H1 (cell line): Measurements from ENCODE around the gene GMIP. TPM values are rescaled to one million over a fixed set of nuclear protein-coding genes. Genes with fewer than 3 reads are reported as not detected.

Experiments
- CTCF ChIA-PET: fragments of 300-600 bp; sonication (Branson Sonifier 250); formaldehyde crosslinking; loops from one replicate; lab custom pipeline; 2021; ENCODE audit not compliant: partially characterized antibody; lab: Charles Lee
- POLR2A ChIA-PET: fragments of 300-600 bp; sonication (Branson Sonifier 250); formaldehyde crosslinking; loops from one replicate; lab custom pipeline; 2021; ENCODE audit warnings: inconsistent platforms; ENCODE audit not compliant: partially characterized antibody; lab: Charles Lee
- DNase-seq, 2 experiments: peaks; one replicate each; pipeline versions ENCODE4 v3.0.0 to v3.0.0-alpha.2; 2010 to 2022; ENCODE audit warnings: low spot score in 2 of 2, low read depth in 1 of 2, mixed read lengths in 1 of 2
- FAIRE-seq: peaks from 2 replicates; lab custom pipeline; 2011; peaks lifted over from hg19 to GRCh38; lab: Jason Lieb, UNC
- H2AFZ ChIP-seq: 2 replicates; pipeline ENCODE4 v1.8.1; 2012; ENCODE audit warnings: low read length, inconsistent platforms
- H2AK5ac ChIP-seq: 2 replicates; pipeline ENCODE4 v1.6.1; 2013; ENCODE audit warnings: low read depth, low read length
- H2BK120ac ChIP-seq: replicated peaks from 2 replicates; pipeline ENCODE3; 2013; ENCODE audit warnings: low read depth, low read length, inconsistent platforms
- H2BK12ac ChIP-seq: 2 replicates; pipeline ENCODE4 v1.6.1; 2013; ENCODE audit warnings: low read depth, low read length
- H2BK15ac ChIP-seq: 2 replicates; pipeline ENCODE4 v1.6.1; 2013; ENCODE audit warnings: low read length
- H2BK20ac ChIP-seq: 2 replicates; pipeline ENCODE4 v1.6.1; 2013; ENCODE audit warnings: low read length
- H2BK5ac ChIP-seq: 2 replicates; pipeline ENCODE4 v1.6.1; 2013; ENCODE audit warnings: low read depth, low read length
- H3K14ac ChIP-seq: 2 replicates; pipeline ENCODE4 v1.6.1; 2013; ENCODE audit warnings: inconsistent platforms; ENCODE audit not compliant: insufficient read length
- H3K18ac ChIP-seq: 2 replicates; pipeline ENCODE4 v1.6.1; 2013; ENCODE audit warnings: low read length; ENCODE audit errors: extremely low read depth
- H3K23ac ChIP-seq: 2 replicates; pipeline ENCODE4 v1.6.1; 2013; ENCODE audit warnings: inconsistent platforms; ENCODE audit not compliant: insufficient read length
- H3K23me2 ChIP-seq: 2 replicates; pipeline ENCODE4 v1.6.1; 2013; ENCODE audit warnings: low read depth, low read length
- H3K27ac ChIP-seq: 2 replicates; pipeline ENCODE4 v1.6.1; 2011; ENCODE audit warnings: low read depth, low read length, inconsistent platforms
- H3K27me3 ChIP-seq, 4 experiments: replicated peaks in 1 of 4; 1 replicate in 1 of 4; 2 replicates in 3 of 4; pipeline versions ENCODE4 v1.6.1 to v1.8.1; 2011 to 2013; ENCODE audit warnings: low read length in 3 of 4, mild to moderate bottlenecking in 3 of 4, inconsistent platforms in 2 of 4, mixed read lengths in 2 of 4, moderate library complexity in 1 of 4; ENCODE audit not compliant: control insufficient read depth in 3 of 4, insufficient read depth in 3 of 4; ENCODE audit errors: extremely low read depth in 1 of 4
- H3K36me3 ChIP-seq, 4 experiments: 2 replicates each; pipeline versions ENCODE4 v1.6.1 to v1.8.1; 2011 to 2013; ENCODE audit warnings: mild to moderate bottlenecking in 4 of 4, low read length in 3 of 4, moderate library complexity in 2 of 4, control low read depth in 1 of 4, inconsistent platforms in 1 of 4; ENCODE audit not compliant: insufficient read depth in 4 of 4, control insufficient read depth in 2 of 4
- H3K4ac ChIP-seq: replicated peaks from 2 replicates; pipeline ENCODE3; 2013; ENCODE audit warnings: low read length, low read depth, mixed read lengths, inconsistent platforms; ENCODE audit not compliant: insufficient read length
- H3K4me1 ChIP-seq, 4 experiments: replicated peaks in 1 of 4; 1 replicate in 1 of 4; 2 replicates in 3 of 4; pipeline versions ENCODE4 v1.6.1 to v1.8.1; 2011 to 2013; ENCODE audit warnings: low read length in 3 of 4, inconsistent platforms in 2 of 4, mixed read lengths in 1 of 4; ENCODE audit not compliant: insufficient read depth in 4 of 4, control insufficient read depth in 3 of 4
- H3K4me2 ChIP-seq, 2 experiments: 2 replicates each; pipeline versions ENCODE4 v1.6.1 to v1.8.1; 2011 to 2013; ENCODE audit warnings: low read depth in 2 of 2, low read length in 2 of 2, control low read depth in 1 of 2, inconsistent platforms in 1 of 2, mild to moderate bottlenecking in 1 of 2; ENCODE audit not compliant: insufficient read depth in 1 of 2
- H3K4me3 ChIP-seq, 4 experiments: fragments of 200-600, 300-600 bp in 1 of 4; sonication (generic), shearing (Covaris generic), sonication (Bioruptor Twin) in 1 of 4; 2 replicates each; pipeline versions ENCODE4 v1.5.1 to v1.8.1; 2011 to 2016; ENCODE audit warnings: low read length in 4 of 4, low read depth in 3 of 4, control low read depth in 2 of 4, inconsistent platforms in 2 of 4, mild to moderate bottlenecking in 2 of 4, mixed read lengths in 1 of 4, moderate library complexity in 1 of 4; ENCODE audit not compliant: insufficient read depth in 2 of 4; ENCODE audit errors: extremely low read depth in 1 of 4
- H3K56ac ChIP-seq: replicated peaks from 2 replicates; pipeline ENCODE3; 2013; ENCODE audit warnings: low read depth, mild to moderate bottlenecking, mixed read lengths, low read length, inconsistent platforms; ENCODE audit not compliant: insufficient read length
- H3K79me1 ChIP-seq: 2 replicates; pipeline ENCODE4 v1.6.1; 2013; ENCODE audit warnings: low read depth, low read length, control low read depth
- H3K79me2 ChIP-seq, 2 experiments: 2 replicates each; pipeline versions ENCODE4 v1.6.1 to v1.8.1; 2012 to 2013; ENCODE audit warnings: low read length in 2 of 2, mild to moderate bottlenecking in 2 of 2, inconsistent platforms in 1 of 2; ENCODE audit not compliant: insufficient read depth in 2 of 2, control insufficient read depth in 1 of 2
- H3K9ac ChIP-seq, 4 experiments: replicated peaks in 1 of 4; 1 replicate in 1 of 4; 2 replicates in 3 of 4; pipeline versions ENCODE4 v1.6.1 to v1.8.1; 2011 to 2013; ENCODE audit warnings: low read depth in 3 of 4, low read length in 3 of 4, control low read depth in 2 of 4, mild to moderate bottlenecking in 2 of 4, moderate library complexity in 2 of 4, inconsistent platforms in 1 of 4; ENCODE audit errors: extremely low read depth in 1 of 4
- H3K9me3 ChIP-seq, 2 experiments: 2 replicates each; pipeline versions ENCODE4 v1.6.1 to v1.8.1; 2012 to 2013; ENCODE audit warnings: mild to moderate bottlenecking in 2 of 2, moderate library complexity in 2 of 2, control low read depth in 1 of 2, inconsistent platforms in 1 of 2, low read depth in 1 of 2, low read length in 1 of 2, mixed read lengths in 1 of 2; ENCODE audit not compliant: insufficient read depth in 2 of 2
- H4K20me1 ChIP-seq, 2 experiments: replicated peaks in 1 of 2; 2 replicates each; pipeline versions ENCODE3 to v1.8.1; 2011 to 2013; ENCODE audit warnings: inconsistent platforms in 2 of 2, low read length in 2 of 2, mild to moderate bottlenecking in 1 of 2; ENCODE audit not compliant: insufficient read depth in 2 of 2, control insufficient read depth in 1 of 2
- H4K5ac ChIP-seq: 2 replicates; pipeline ENCODE4 v1.6.1; 2013; ENCODE audit warnings: low read length, low read depth, mixed read lengths, inconsistent platforms; ENCODE audit not compliant: insufficient read length
- H4K8ac ChIP-seq: 2 replicates; pipeline ENCODE4 v1.8.0; 2013; ENCODE audit warnings: mild to moderate bottlenecking, moderate library complexity, low read length, inconsistent platforms; ENCODE audit not compliant: insufficient read depth; ENCODE audit errors: extremely low read depth
- H4K91ac ChIP-seq: replicated peaks from 2 replicates; pipeline ENCODE3; 2013; ENCODE audit warnings: low read length, mixed read lengths, inconsistent platforms; ENCODE audit not compliant: insufficient read length
- JUND ChIP-seq: IDR thresholded peaks from 2 replicates; pipeline ENCODE4 v1.6.1; 2011; ENCODE audit warnings: mild to moderate bottlenecking, improper control_type of control experiment, low read length
- KDM1A ChIP-seq: fragments of 200-600, 300-600 bp; sonication (generic); IDR thresholded peaks from 2 replicates; pipeline ENCODE4 v1.7.1; 2016; ENCODE audit warnings: mild to moderate bottlenecking, low read length, borderline replicate concordance
- SIRT6 ChIP-seq: IDR thresholded peaks from one replicate; pipeline ENCODE4 v1.7.1; 2012; ENCODE audit warnings: low read length, inconsistent platforms
- YY1 ChIP-seq: IDR thresholded peaks from 2 replicates; pipeline ENCODE4 v1.6.1; 2011; ENCODE audit warnings: low read depth, mild to moderate bottlenecking, low read length
- WGBS, 2 experiments: shearing (Covaris generic) in 1 of 2; methylation state at CpG; one replicate each; pipeline versions ENCODE4 v1.1.6 to v1.1.7; 2013 to 2015; ENCODE audit warnings: low lambda C conversion rate in 2 of 2, mixed read lengths in 2 of 2, inconsistent platforms in 1 of 2, low coverage in 1 of 2, missing lambda C conversion rate in 1 of 2; ENCODE audit not compliant: insufficient replicate concordance in 2 of 2, insufficient coverage in 1 of 2, insufficient read length in 1 of 2; ENCODE audit errors: extremely low coverage in 1 of 2, missing lambda C conversion rate in 1 of 2; 5-methylcytosine and 5-hydroxymethylcytosine counted together
- polyA plus RNA-seq, 7 experiments: library from polyadenylated mRNA; depleted of rRNA in 3 of 7; stranded (reverse) in 5 of 7; unstranded in 2 of 7; fragments of >200 nt in 5 of 7; fragments of 200-250 nt in 2 of 7; gene quantifications; 1 replicate in 5 of 7; 2 replicates in 1 of 7; 4 replicates in 1 of 7; pipeline versions ENCODE4 v1.2.1 to v1.2.3, GENCODE V29; 2011 to 2013; ENCODE audit warnings: missing spikeins in 2 of 7, mixed read lengths in 2 of 7
- total RNA-seq: library from RNA; stranded (reverse); fragmentation: NEBNext Ultra II Directional; extraction: Animal tissue kit (Norgen Biotek cat#: 25700); gene quantifications from 2 replicates; pipeline ENCODE4 v1.2.1, GENCODE V29; 2021
- TF ChIP-seq, protein P1 (sequence below): IDR thresholded peaks from 2 replicates; pipeline ENCODE4 v1.6.1; 2012; ENCODE audit warnings: inconsistent platforms

GMIP gene
- total and polyA plus RNA-seq, 2 of the 8 experiments (the other 6 are each of a cell fraction or from before 2014, with no cell fraction given): 5.7 to 18.1 TPM

- Histone ChIP-seq H2BK5ac (no peak overlapping the region), H2AK5ac (no peak overlapping the region), H3K4me3 (no peak overlapping the region), H3K4ac (no peak overlapping the region), H2BK20ac (no peak overlapping the region), H3K18ac (no peak overlapping the region), H2BK120ac (no peak overlapping the region), H4K5ac (no peak overlapping the region), H3K79me1 (peaks cover 6% of the 10 kb centered on the region), H3K79me2 (peaks cover 3 to 28% of the 10 kb centered on the region in 2 experiments; a peak in 3 of 4 replicates), H3K9me3 (no peaks in the 10 kb centered on the region), H2BK15ac (no peak overlapping the region), H3K9ac (no peak overlapping the region), H3K36me3 (peaks cover 17 to 60% (median 36%) of the 10 kb centered on the region in 4 experiments), H2AFZ (no peak overlapping the region), H3K4me2 (no peak overlapping the region), H3K4me1 (no peaks in the 10 kb centered on the region), H3K27ac (no peak overlapping the region), H3K56ac (no peak overlapping the region), H4K20me1 (peaks cover 2 to 5% of the 10 kb centered on the region in 2 experiments), H2BK12ac (no peak overlapping the region), H3K14ac (no peak overlapping the region), H3K27me3 (no peaks in the 10 kb centered on the region), H4K91ac (no peak overlapping the region), H3K23ac (no peak overlapping the region), H3K23me2 (no peaks in the 10 kb centered on the region), H4K8ac (no peak overlapping the region)
- FAIRE-seq (no peak), DNase-seq (no peak)
- TF ChIP-seq JUND (no peak), YY1 (no peak), KDM1A (no peak), SIRT6 (no peak)
- TF ChIP-seq, protein P1, sequence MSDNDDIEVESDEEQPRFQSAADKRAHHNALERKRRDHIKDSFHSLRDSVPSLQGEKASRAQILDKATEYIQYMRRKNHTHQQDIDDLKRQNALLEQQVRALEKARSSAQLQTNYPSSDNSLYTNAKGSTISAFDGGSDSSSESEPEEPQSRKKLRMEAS: no peak
- CTCF ChIA-PET: no interaction called here
- 94% methylated on average over 20 of the region's 20 CpGs; no CpG with 5 or more reads in 1 of the 2 experiments for WGBS, 2 experiments
- POLR2A ChIA-PET: interaction anchor here (0.5 to 3.1 kb wide), 5 partner anchors 9 to 82 kb away, joined by 3 to 7 read pairs (median 4); partner anchors contain the start of gene ZNF101
These were observed 36.0 kb upstream of the GMIP start for GRCh38 chr19:19679176-19680073.
